Measurements from ENCODE around the gene OIP5. TPM values are rescaled to one million over a fixed set of nuclear protein-coding genes. Genes with fewer than 3 reads are reported as not detected.
A peak's percentile ranks its signal among the peaks of the same experiment; 100 is the strongest.

The OIP5 gene
- total and polyA plus RNA-seq, 9 of the 15 experiments (the other 6 are each of a cell fraction or from before 2014, with no cell fraction given), result 8.3 to 54.8 (median 35.3) TPM

- TF ChIP-seq C11orf30 (IDR thresholded peaks at IDR 0.05; ENCODE audit: low read depth) (0 out of 2 replicates have a peak, but pooled peaks have one; percentile 5), PTRF (tag; IDR thresholded peaks at IDR 0.05) (no peak), ARID2 (IDR thresholded peaks at IDR 0.05) (no peak), GATA2 (CRISPR knock-in tag; IDR thresholded peaks at IDR 0.05) (peak; percentile 64; the same call in 1 of the 2 replicates), ZNF431 (CRISPR knock-in tag; IDR thresholded peaks at IDR 0.05) (0 out of 2 replicates have a peak, but pooled peaks have one; percentile 5), FOXJ3 (CRISPR knock-in tag; IDR thresholded peaks at IDR 0.05) (0 out of 2 replicates have a peak, but pooled peaks have one; percentile 10), NFE2 (IDR thresholded peaks at IDR 0.05; ENCODE audit: low read depth) (peak; percentile 27; the same call in 1 of the 2 replicates), RFX7 (CRISPR knock-in tag; IDR thresholded peaks at IDR 0.05) (no peak), EP300 (IDR thresholded peaks at IDR 0.05; ENCODE audit: low read length) (no peak; the same call in 1 of the 2 replicates), NFIX (CRISPR knock-in tag; IDR thresholded peaks at IDR 0.05; ENCODE audit: low read depth) (no peak), DACH1 (IDR thresholded peaks at IDR 0.05; ENCODE audit: partially characterized antibody) (peak; percentile 33), ZFP36 (IDR thresholded peaks at IDR 0.05; ENCODE audit: low read depth, low read length, partially characterized antibody) (no peak), NR0B1 (IDR thresholded peaks at IDR 0.05; ENCODE audit: partially characterized antibody) (no peak), DDX20 (tag; IDR thresholded peaks at IDR 0.05; ENCODE audit: low read depth) (no peak), HCFC1 (IDR thresholded peaks at IDR 0.05; ENCODE audit: low read depth, low read length) (0 out of 2 replicates have a peak, but pooled peaks have one; percentile 5), DNMT1 (IDR thresholded peaks at IDR 0.05) (no peak), RBM34 (IDR thresholded peaks at IDR 0.05; ENCODE audit: borderline replicate concordance, insufficient read depth, low read length) (no peak), ZNF583 (CRISPR knock-in tag; IDR thresholded peaks at IDR 0.05) (no peak), HNRNPLL (IDR thresholded peaks at IDR 0.05; ENCODE audit: low read depth, low read length, poor library complexity, severe bottlenecking) (no peak), CREB1 (IDR thresholded peaks at IDR 0.05) (no peak), CREB1 (CRISPR knock-in tag; IDR thresholded peaks at IDR 0.05) (no peak), TBP (optimal IDR thresholded peaks at IDR 0.05; ENCODE audit: low read depth, low read length) (no peak), TRIM25 (IDR thresholded peaks at IDR 0.05; ENCODE audit: borderline replicate concordance) (no peak), MAFF (IDR thresholded peaks at IDR 0.05; ENCODE audit: low read length) (0 out of 2 replicates have a peak, but pooled peaks have one; percentile 9), ESRRA (IDR thresholded peaks at IDR 0.05; ENCODE audit: borderline replicate concordance, low read depth) (peak; percentile 43)
Observed at GRCh38 chr15:41284427-41285177, 47.8 kb downstream of the OIP5 start (continued).

All from K562 (cell line).